ENCODE results near the gene PITX3.

- no peak for TF ChIP-seq POLR2A (IDR thresholded peaks at IDR 0.05; ENCODE audit: low read depth, low read length)
- no peak for TF ChIP-seq TAF1 (IDR thresholded peaks at IDR 0.05; ENCODE audit: borderline replicate concordance, low read depth, low read length)
- no peak for TF ChIP-seq POLR2AphosphoS5 (IDR thresholded peaks at IDR 0.05; ENCODE audit: low read depth, low read length)
Observed at GRCh38 chr10:102247734-102248133, 6.4 kb upstream of the PITX3 start.
